ENCODE results near the gene TMEM62. TPM values are rescaled to one million over a fixed set of nuclear protein-coding genes. Genes with fewer than 3 reads are reported as not detected.

Gene TMEM62
- total and polyA plus RNA-seq, 2 donors (not counting 1 experiment from before 2014, with no cell fraction given): 18.6 to 65.3 TPM

DNA sequence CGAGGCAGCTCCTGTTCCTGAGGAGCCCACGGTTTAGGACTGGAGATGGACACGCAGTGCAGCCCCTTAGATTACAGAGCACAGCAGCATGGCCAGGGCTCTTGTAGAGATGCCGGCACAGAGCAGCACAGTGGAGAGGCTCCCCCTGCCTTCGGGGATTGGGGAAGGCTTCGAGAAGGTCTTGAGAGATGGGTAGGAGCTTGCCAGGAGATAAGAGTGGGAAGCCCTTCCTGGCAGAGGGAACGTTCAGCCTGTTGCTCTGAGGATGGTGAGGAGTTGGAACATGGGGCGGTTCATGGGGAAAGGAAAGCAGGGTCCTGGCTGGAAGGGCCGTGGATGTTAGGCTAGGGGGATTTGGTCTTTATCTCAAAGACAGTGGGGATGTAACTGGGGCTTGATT lies 77.4 kb downstream of the TMEM62 start:
- ATAC-seq (ENCODE audit: low read depth) (no peak), DNase-seq (no peak)
- no peak overlapping the region for H3K27ac Mint-ChIP-seq
- Histone ChIP-seq H3K36me3 (replicated peaks in 1 of 2; ENCODE audit: control extremely low read depth in 1 of 2, control insufficient read depth in 1 of 2, extremely low read depth in 1 of 2, insufficient read depth in 2 of 2, low read length in 1 of 2) (no peaks in the 10 kb centered on the region), H3K79me2 (ENCODE audit: control insufficient read depth, insufficient read depth, low read length) (no peaks in the 10 kb centered on the region), H3K4me1 (ENCODE audit: control insufficient read depth in 2 of 2, insufficient read depth in 2 of 2, low read length in 2 of 2) (no peaks in the 10 kb centered on the region), H3K4me2 (replicated peaks; ENCODE audit: low read depth, low read length, poor library complexity, severe bottlenecking) (no peak overlapping the region), H3K9me3 (ENCODE audit: control extremely low read depth in 1 of 3, control insufficient read depth in 2 of 3, insufficient read depth in 1 of 3, low read length in 2 of 3) (no peaks in the 10 kb centered on the region), H3K4me3 (ENCODE audit: control extremely low read depth in 1 of 5, extremely low read depth in 1 of 5, insufficient read depth in 1 of 5, low read depth in 2 of 5, low read length in 4 of 5) (no peak overlapping the region), H3K9ac (ENCODE audit: low read length) (no peak overlapping the region), H2AFZ (ENCODE audit: insufficient read depth, low read depth, low read length, poor library complexity, severe bottlenecking) (no peak overlapping the region), H4K20me1 (ENCODE audit: control insufficient read depth, insufficient read depth, low read length, poor library complexity, severe bottlenecking) (no peaks in the 10 kb centered on the region), H3K27ac (ENCODE audit: low read length in 2 of 2) (no peak overlapping the region), H3K27me3 (replicated peaks in 1 of 4; ENCODE audit: control extremely low read depth in 1 of 4, control insufficient read depth in 3 of 4, insufficient read depth in 4 of 4, low read length in 3 of 4) (peaks cover 0 to 11% (median 0%) of the 10 kb centered on the region in 4 experiments)
- intact Hi-C loops (cut with micrococcal nuclease): no loop called here
- 86% methylated on average over 9 of the region's 9 CpGs for WGBS (ENCODE audit: insufficient coverage)
- no peak overlapping the region for H3K4me3 Mint-ChIP-seq
- no peaks in the 10 kb centered on the region for H3K9me3 Mint-ChIP-seq (ENCODE audit: insufficient read depth)
- TF ChIP-seq EZH2 (IDR thresholded peaks at IDR 0.05; ENCODE audit: borderline replicate concordance, insufficient read depth, low read depth, low read length, poor library complexity, severe bottlenecking): no peak
- TF ChIP-seq, protein P1, sequence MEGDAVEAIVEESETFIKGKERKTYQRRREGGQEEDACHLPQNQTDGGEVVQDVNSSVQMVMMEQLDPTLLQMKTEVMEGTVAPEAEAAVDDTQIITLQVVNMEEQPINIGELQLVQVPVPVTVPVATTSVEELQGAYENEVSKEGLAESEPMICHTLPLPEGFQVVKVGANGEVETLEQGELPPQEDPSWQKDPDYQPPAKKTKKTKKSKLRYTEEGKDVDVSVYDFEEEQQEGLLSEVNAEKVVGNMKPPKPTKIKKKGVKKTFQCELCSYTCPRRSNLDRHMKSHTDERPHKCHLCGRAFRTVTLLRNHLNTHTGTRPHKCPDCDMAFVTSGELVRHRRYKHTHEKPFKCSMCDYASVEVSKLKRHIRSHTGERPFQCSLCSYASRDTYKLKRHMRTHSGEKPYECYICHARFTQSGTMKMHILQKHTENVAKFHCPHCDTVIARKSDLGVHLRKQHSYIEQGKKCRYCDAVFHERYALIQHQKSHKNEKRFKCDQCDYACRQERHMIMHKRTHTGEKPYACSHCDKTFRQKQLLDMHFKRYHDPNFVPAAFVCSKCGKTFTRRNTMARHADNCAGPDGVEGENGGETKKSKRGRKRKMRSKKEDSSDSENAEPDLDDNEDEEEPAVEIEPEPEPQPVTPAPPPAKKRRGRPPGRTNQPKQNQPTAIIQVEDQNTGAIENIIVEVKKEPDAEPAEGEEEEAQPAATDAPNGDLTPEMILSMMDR (IDR thresholded peaks at IDR 0.05): no peak
- no peaks in the 10 kb centered on the region for H3K4me1 Mint-ChIP-seq
- H3K27me3 Mint-ChIP-seq: peaks cover 20% of the 10 kb centered on the region
- CTCF ChIA-PET: interaction anchor here (3.8 kb wide), 1 partner anchor 15 kb away, joined by 24 read pairs; no protein-coding TSS in a partner anchor
- POLR2A ChIA-PET: interaction anchor here (0.6 kb wide), 1 partner anchor 94 kb away, joined by 3 read pairs; no protein-coding TSS in a partner anchor

DNA sequence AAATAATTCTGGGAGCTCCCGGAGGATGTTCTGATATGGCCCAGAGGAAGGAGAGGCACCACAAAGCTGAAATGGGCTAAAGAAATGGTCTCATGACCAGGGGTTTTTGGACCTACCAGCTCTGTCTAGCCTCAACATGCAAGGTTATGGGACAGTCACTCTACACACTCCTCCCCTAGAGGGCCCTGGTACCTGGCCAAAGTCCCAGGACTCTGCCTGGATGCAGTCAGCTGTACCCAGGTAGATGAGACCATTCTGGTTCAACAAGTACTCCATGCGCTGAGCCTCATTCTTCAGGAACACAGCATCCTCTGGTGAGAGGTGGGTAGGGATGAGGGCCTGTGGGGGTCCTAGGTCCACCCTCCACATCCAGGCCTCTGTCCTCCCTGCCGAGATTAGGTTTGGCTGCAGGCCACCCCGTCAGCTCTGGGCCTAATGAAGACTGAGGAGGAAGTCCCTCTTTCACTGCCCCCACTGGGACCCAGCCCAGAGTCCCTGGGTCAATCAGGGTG lies 77.9 kb downstream of the TMEM62 start:
- no peak overlapping the region for H3K9ac ChIP-seq (ENCODE audit: low read length)
- H3K4me1 Mint-ChIP-seq: no peaks in the 10 kb centered on the region
- H4K20me1 ChIP-seq (ENCODE audit: control insufficient read depth, insufficient read depth, low read length, poor library complexity, severe bottlenecking): no peaks in the 10 kb centered on the region
- 90% methylated on average over 2 of the region's 4 CpGs for WGBS (ENCODE audit: insufficient coverage)
- no peak overlapping the region for H3K4me3 ChIP-seq (ENCODE audit: control extremely low read depth in 1 of 5, extremely low read depth in 1 of 5, insufficient read depth in 1 of 5, low read depth in 2 of 5, low read length in 4 of 5)
- no peak for DNase-seq
- no peak for TF ChIP-seq EZH2 (IDR thresholded peaks at IDR 0.05; ENCODE audit: borderline replicate concordance, insufficient read depth, low read depth, low read length, poor library complexity, severe bottlenecking)
- TF ChIP-seq, protein P1 (IDR thresholded peaks at IDR 0.05): no peak
- H3K4me2 ChIP-seq (replicated peaks; ENCODE audit: low read depth, low read length, poor library complexity, severe bottlenecking): no peak overlapping the region
- no peak overlapping the region for H3K27ac ChIP-seq (ENCODE audit: low read length in 2 of 2)
- H2AFZ ChIP-seq (ENCODE audit: insufficient read depth, low read depth, low read length, poor library complexity, severe bottlenecking): no peak overlapping the region
- no peaks in the 10 kb centered on the region for H3K36me3 ChIP-seq (replicated peaks in 1 of 2; ENCODE audit: control extremely low read depth in 1 of 2, control insufficient read depth in 1 of 2, extremely low read depth in 1 of 2, insufficient read depth in 2 of 2, low read length in 1 of 2)
- peaks cover 0 to 11% (median 0%) of the 10 kb centered on the region in 4 experiments for H3K27me3 ChIP-seq (replicated peaks in 1 of 4; ENCODE audit: control extremely low read depth in 1 of 4, control insufficient read depth in 3 of 4, insufficient read depth in 4 of 4, low read length in 3 of 4)
- H3K9me3 Mint-ChIP-seq (ENCODE audit: insufficient read depth): no peaks in the 10 kb centered on the region
- CTCF ChIA-PET: interaction anchor here (3.8 kb wide), 1 partner anchor 15 kb away, joined by 24 read pairs; no protein-coding TSS in a partner anchor
- ATAC-seq (ENCODE audit: low read depth): no peak
- H3K4me3 Mint-ChIP-seq: no peak overlapping the region
- POLR2A ChIA-PET: interaction anchor here (0.6 kb wide), 1 partner anchor 93 kb away, joined by 3 read pairs; no protein-coding TSS in a partner anchor
- intact Hi-C loops (cut with micrococcal nuclease): no loop called here
- H3K79me2 ChIP-seq (ENCODE audit: control insufficient read depth, insufficient read depth, low read length): no peaks in the 10 kb centered on the region
- no peaks in the 10 kb centered on the region for H3K4me1 ChIP-seq (ENCODE audit: control insufficient read depth in 2 of 2, insufficient read depth in 2 of 2, low read length in 2 of 2)
- peaks cover 20% of the 10 kb centered on the region for H3K27me3 Mint-ChIP-seq
- H3K9me3 ChIP-seq (ENCODE audit: control extremely low read depth in 1 of 3, control insufficient read depth in 2 of 3, insufficient read depth in 1 of 3, low read length in 2 of 3): no peaks in the 10 kb centered on the region
- H3K27ac Mint-ChIP-seq: no peak overlapping the region

Measured in B cell (primary cell).